B cell (primary cell): ENCODE measurements around the gene SLC2A10. TPM values are rescaled to one million over a fixed set of nuclear protein-coding genes. Genes with fewer than 3 reads are reported as not detected.

Experiments used
- ATAC-seq: fragments of 200-7000 bp; cut with Tn5 transposase; one replicate; pipeline ENCODE4 v1.10.0; 2021; ENCODE audit warnings: low read depth, mild to moderate bottlenecking, moderate number of reproducible peaks, moderate library complexity
- CTCF ChIA-PET: fragments of 350-600 bp; sonication (Branson Sonifier 250); formaldehyde crosslinking; loops from one replicate; lab custom pipeline; 2021; ENCODE audit warnings: antibody characterized with exemption, inconsistent platforms; lab: Charles Lee
- POLR2A ChIA-PET: fragments of 350-600 bp; sonication (Branson Sonifier 250); formaldehyde crosslinking; loops from one replicate; lab custom pipeline; 2021; ENCODE audit warnings: antibody characterized with exemption; lab: Charles Lee
- DNase-seq: peaks from one replicate; pipeline ENCODE4 v3.0.0; 2013
- H2AFZ ChIP-seq: 2 replicates; pipeline ENCODE4 v1.6.1; 2012; ENCODE audit warnings: mild to moderate bottlenecking, low read depth, low read length; ENCODE audit not compliant: insufficient read depth, poor library complexity, severe bottlenecking
- H3K27ac ChIP-seq, 2 donors: 1 replicate in 1 of 2; 2 replicates in 1 of 2; pipeline ENCODE4 v1.5.1; 2012 to 2013; ENCODE audit warnings: low read length in 2 of 2, mild to moderate bottlenecking in 2 of 2, moderate library complexity in 1 of 2
- H3K27me3 ChIP-seq, 4 experiments: fragments of 200-600 bp in 1 of 4; sonication (generic) in 1 of 4; replicated peaks in 1 of 4; 1 replicate in 2 of 4; 2 replicates in 2 of 4; pipeline versions ENCODE4 v1.6.1 to v1.7.0; 2013 to 2016; ENCODE audit warnings: low read length in 3 of 4, mild to moderate bottlenecking in 2 of 4, mixed read lengths in 1 of 4, moderate library complexity in 1 of 4; ENCODE audit not compliant: insufficient read depth in 4 of 4, control insufficient read depth in 3 of 4; ENCODE audit errors: control extremely low read depth in 1 of 4
- H3K36me3 ChIP-seq, 2 experiments: replicated peaks in 1 of 2; 1 replicate in 1 of 2; 2 replicates in 1 of 2; pipeline versions ENCODE4 v1.6.1 to v1.7.1; 2013; ENCODE audit warnings: low read length in 1 of 2; ENCODE audit not compliant: insufficient read depth in 2 of 2, control insufficient read depth in 1 of 2; ENCODE audit errors: control extremely low read depth in 1 of 2, extremely low read depth in 1 of 2
- H3K4me1 ChIP-seq, 2 donors: fragments of 200-600 bp in 1 of 2; sonication (generic) in 1 of 2; 1 replicate in 1 of 2; 2 replicates in 1 of 2; pipeline versions ENCODE4 v1.5.1 to v1.6.1; 2013 to 2017; ENCODE audit warnings: low read length in 2 of 2; ENCODE audit not compliant: control insufficient read depth in 2 of 2, insufficient read depth in 2 of 2
- H3K4me2 ChIP-seq: replicated peaks from 2 replicates; pipeline ENCODE3; 2012; ENCODE audit warnings: mild to moderate bottlenecking, low read depth, low read length; ENCODE audit not compliant: poor library complexity, severe bottlenecking
- H3K4me3 ChIP-seq, 5 experiments: fragments of 200-600 bp in 1 of 5; sonication (generic) in 1 of 5; 1 replicate in 3 of 5; 2 replicates in 2 of 5; pipeline versions ENCODE4 v1.5.1 to v1.7.0; 2011 to 2016; ENCODE audit warnings: low read length in 4 of 5, mild to moderate bottlenecking in 4 of 5, low read depth in 2 of 5, control low read depth in 1 of 5, moderate library complexity in 1 of 5; ENCODE audit not compliant: insufficient read depth in 1 of 5; ENCODE audit errors: control extremely low read depth in 1 of 5, extremely low read depth in 1 of 5
- H3K79me2 ChIP-seq: fragments of 200-600 bp; sonication (generic); one replicate; pipeline ENCODE4 v1.6.0; 2016; ENCODE audit warnings: low read length; ENCODE audit not compliant: control insufficient read depth, insufficient read depth
- H3K9ac ChIP-seq: fragments of 200-600 bp; sonication (generic); 2 replicates; pipeline ENCODE4 v1.6.1; 2017; ENCODE audit warnings: mild to moderate bottlenecking, low read length, moderate library complexity
- H3K9me3 ChIP-seq, 3 donors: one replicate each; pipeline versions ENCODE4 v1.6.1 to v1.7.1; 2013; ENCODE audit warnings: low read length in 2 of 3; ENCODE audit not compliant: control insufficient read depth in 2 of 3, insufficient read depth in 1 of 3; ENCODE audit errors: control extremely low read depth in 1 of 3
- H4K20me1 ChIP-seq: 2 replicates; pipeline ENCODE4 v1.6.0; 2012; ENCODE audit warnings: mild to moderate bottlenecking, low read length; ENCODE audit not compliant: insufficient read depth, control insufficient read depth, poor library complexity, severe bottlenecking
- H3K27ac Mint-ChIP-seq: one replicate; pipeline ENCODE4 v1.8.0; 2021; ENCODE audit warnings: mixed read lengths
- H3K27me3 Mint-ChIP-seq: one replicate; pipeline ENCODE4 v1.8.0; 2021; ENCODE audit warnings: mixed read lengths
- H3K4me1 Mint-ChIP-seq: one replicate; pipeline ENCODE4 v1.8.0; 2021; ENCODE audit warnings: mixed read lengths
- H3K4me3 Mint-ChIP-seq: one replicate; pipeline ENCODE4 v1.8.0; 2021; ENCODE audit warnings: mixed read lengths
- H3K9me3 Mint-ChIP-seq: one replicate; pipeline ENCODE4 v1.8.0; 2022; ENCODE audit warnings: mixed read lengths; ENCODE audit not compliant: insufficient read depth
- EZH2 ChIP-seq: IDR thresholded peaks from 2 replicates; pipeline ENCODE4 v1.6.1; 2012; ENCODE audit warnings: borderline replicate concordance, low read depth, mild to moderate bottlenecking, moderate library complexity, low read length; ENCODE audit not compliant: insufficient read depth, poor library complexity, severe bottlenecking
- WGBS: methylation state at CpG from one replicate; pipeline ENCODE4 v1.1.5; 2013; ENCODE audit warnings: missing lambda C conversion rate; ENCODE audit not compliant: insufficient coverage; 5-methylcytosine and 5-hydroxymethylcytosine counted together
- intact Hi-C: fragments of 100-400 bp; cut with micrococcal nuclease; formaldehyde crosslinking; loops from one replicate; pipeline ENCODE4 v1.10.0; 2022
- polyA plus RNA-seq: library from polyadenylated mRNA; depleted of rRNA; stranded (reverse); fragments of >200 nt; gene quantifications from 2 replicates; pipeline ENCODE4 v1.2.3, GENCODE V29; 2012
- total RNA-seq, 2 donors: library from RNA; stranded (reverse); fragments of 120-200 nt in 1 of 2; gene quantifications; 1 replicate in 1 of 2; 2 replicates in 1 of 2; pipeline versions ENCODE4 v1.2.3 to v1.2.4, GENCODE V29; 2013 to 2022
- TF ChIP-seq, protein P1 (sequence below): fragments of 200-600 bp; IDR thresholded peaks from one replicate; pipeline ENCODE4 v1.8.0; 2022; ENCODE audit warnings: antibody characterized with exemption, mild to moderate bottlenecking

SLC2A10 gene
- total and polyA plus RNA-seq, 2 donors (not counting 1 experiment from before 2014, with no cell fraction given), result not detected

DNA sequence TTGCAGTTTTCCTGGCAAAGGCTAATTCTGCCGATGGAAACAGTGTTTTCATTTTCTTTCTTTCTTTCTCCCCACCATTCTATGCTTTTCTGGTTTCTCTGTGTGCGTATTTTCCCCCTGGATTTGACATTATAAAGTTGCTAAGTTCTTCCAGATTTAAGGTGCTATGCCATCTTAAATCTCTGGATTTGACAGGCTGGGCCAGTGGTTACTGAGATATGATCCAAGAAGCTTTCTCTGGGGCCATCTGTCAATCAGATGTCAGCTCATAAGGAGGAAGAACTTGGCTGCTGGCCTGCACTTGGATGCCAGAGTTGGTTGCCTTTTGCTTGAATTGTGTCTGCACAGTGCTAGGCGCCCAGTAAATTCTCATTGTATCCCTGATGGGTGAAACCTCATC is 39.7 kb downstream of the SLC2A10 start:
- H3K9me3 ChIP-seq, result peaks cover 0 to 4% (median 0%) of the 10 kb centered on the region in 3 donors
- Mint-ChIP-seq H3K4me1 (no peaks in the 10 kb centered on the region), H3K9me3 (no peaks in the 10 kb centered on the region), H3K27ac (no peak overlapping the region), H3K4me3 (no peak overlapping the region), H3K27me3 (peaks cover 67% of the 10 kb centered on the region)
- TF ChIP-seq, protein P1, sequence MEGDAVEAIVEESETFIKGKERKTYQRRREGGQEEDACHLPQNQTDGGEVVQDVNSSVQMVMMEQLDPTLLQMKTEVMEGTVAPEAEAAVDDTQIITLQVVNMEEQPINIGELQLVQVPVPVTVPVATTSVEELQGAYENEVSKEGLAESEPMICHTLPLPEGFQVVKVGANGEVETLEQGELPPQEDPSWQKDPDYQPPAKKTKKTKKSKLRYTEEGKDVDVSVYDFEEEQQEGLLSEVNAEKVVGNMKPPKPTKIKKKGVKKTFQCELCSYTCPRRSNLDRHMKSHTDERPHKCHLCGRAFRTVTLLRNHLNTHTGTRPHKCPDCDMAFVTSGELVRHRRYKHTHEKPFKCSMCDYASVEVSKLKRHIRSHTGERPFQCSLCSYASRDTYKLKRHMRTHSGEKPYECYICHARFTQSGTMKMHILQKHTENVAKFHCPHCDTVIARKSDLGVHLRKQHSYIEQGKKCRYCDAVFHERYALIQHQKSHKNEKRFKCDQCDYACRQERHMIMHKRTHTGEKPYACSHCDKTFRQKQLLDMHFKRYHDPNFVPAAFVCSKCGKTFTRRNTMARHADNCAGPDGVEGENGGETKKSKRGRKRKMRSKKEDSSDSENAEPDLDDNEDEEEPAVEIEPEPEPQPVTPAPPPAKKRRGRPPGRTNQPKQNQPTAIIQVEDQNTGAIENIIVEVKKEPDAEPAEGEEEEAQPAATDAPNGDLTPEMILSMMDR, result no peak
- no peak for TF ChIP-seq EZH2
- no peak overlapping the region for H3K4me3 ChIP-seq
- no peak overlapping the region for H3K27ac ChIP-seq
- CTCF ChIA-PET, result interaction anchor here (0.9 kb wide), 1 partner anchor 8 kb away, joined by 3 read pairs; no protein-coding TSS in a partner anchor
- POLR2A ChIA-PET, result no interaction called here
- 100% methylated on average over 1 of the region's 3 CpGs for WGBS
- DNase-seq (no peak), ATAC-seq (no peak)
- H2AFZ ChIP-seq, result no peak overlapping the region
- H4K20me1 ChIP-seq, result no peaks in the 10 kb centered on the region
- no peaks in the 10 kb centered on the region for H3K4me1 ChIP-seq
- peaks cover 0 to 24% (median 2%) of the 10 kb centered on the region in 4 experiments for H3K27me3 ChIP-seq
- H3K36me3 ChIP-seq, result no peaks in the 10 kb centered on the region
- intact Hi-C loops, result no loop called here
- H3K9ac ChIP-seq, result no peak overlapping the region
- no peaks in the 10 kb centered on the region for H3K79me2 ChIP-seq
- no peak overlapping the region for H3K4me2 ChIP-seq

DNA sequence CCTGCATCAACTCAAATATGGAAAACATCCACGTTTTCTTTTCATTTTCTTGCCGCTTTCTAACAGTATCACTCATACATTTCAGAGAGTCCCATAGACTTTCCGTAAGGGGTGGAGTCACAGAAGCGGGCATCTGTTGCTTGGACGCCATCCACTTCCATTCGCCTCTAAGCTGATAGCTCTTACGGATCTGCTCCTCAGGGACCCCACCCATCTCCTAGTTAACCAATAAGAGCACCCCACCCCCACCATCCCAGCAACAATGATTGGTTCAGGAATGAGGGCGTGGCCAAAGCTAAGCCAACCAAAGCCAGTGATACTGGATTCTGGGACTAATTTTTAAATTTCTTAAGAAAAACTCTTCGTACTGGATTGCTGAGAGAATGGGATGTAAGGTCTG is 42.4 kb downstream of the SLC2A10 start:
- H3K4me2 ChIP-seq, result no peak overlapping the region
- no peak for DNase-seq
- no peak overlapping the region for H3K4me3 ChIP-seq
- H3K4me1 ChIP-seq, result no peaks in the 10 kb centered on the region
- H3K9me3 ChIP-seq, result no peaks in the 10 kb centered on the region
- H4K20me1 ChIP-seq, result no peaks in the 10 kb centered on the region
- H3K27me3 ChIP-seq, result peaks cover 0 to 14% (median 0%) of the 10 kb centered on the region in 4 experiments
- 94% methylated on average over 7 of the region's 9 CpGs for WGBS
- Mint-ChIP-seq H3K27me3 (peaks cover 47% of the 10 kb centered on the region), H3K4me3 (no peak overlapping the region), H3K4me1 (no peaks in the 10 kb centered on the region), H3K9me3 (no peaks in the 10 kb centered on the region), H3K27ac (no peak overlapping the region)
- ATAC-seq, result no peak
- no peak overlapping the region for H2AFZ ChIP-seq
- no peak for TF ChIP-seq EZH2
- TF ChIP-seq, protein P1, result no peak
- intact Hi-C loops, result loop anchor here (10.0 kb wide), 1 partner anchor 633 kb away; no protein-coding TSS in a partner anchor
- H3K79me2 ChIP-seq, result no peaks in the 10 kb centered on the region
- ChIA-PET CTCF (interaction anchor here (1.2 kb wide), 1 partner anchor 12 kb away, joined by 3 read pairs; no protein-coding TSS in a partner anchor), POLR2A (no interaction called here)
- H3K36me3 ChIP-seq, result no peaks in the 10 kb centered on the region
- H3K9ac ChIP-seq, result no peak overlapping the region
- no peak overlapping the region for H3K27ac ChIP-seq
